Prostate gland (tissue), 2 donors: ENCODE measurements around the gene SULF2.

Source experiments
- POLR2A ChIP-seq: fragments of 450-650 bp; IDR thresholded peaks from one replicate; pipeline ENCODE4 v1.6.1; 2016; ENCODE audit warnings: antibody characterized with exemption, mild to moderate bottlenecking
- TF ChIP-seq, protein P1 (sequence below), 4 experiments: fragments of 200-600 bp in 2 of 4; fragments of 450-650 bp in 2 of 4; sonication (generic) in 2 of 4; IDR thresholded peaks; 1 replicate in 3 of 4; 2 replicates in 1 of 4; pipeline ENCODE4 v1.5.1; 2016 to 2019; ENCODE audit warnings: antibody characterized with exemption in 4 of 4, mild to moderate bottlenecking in 2 of 4, moderate library complexity in 2 of 4

DNA sequence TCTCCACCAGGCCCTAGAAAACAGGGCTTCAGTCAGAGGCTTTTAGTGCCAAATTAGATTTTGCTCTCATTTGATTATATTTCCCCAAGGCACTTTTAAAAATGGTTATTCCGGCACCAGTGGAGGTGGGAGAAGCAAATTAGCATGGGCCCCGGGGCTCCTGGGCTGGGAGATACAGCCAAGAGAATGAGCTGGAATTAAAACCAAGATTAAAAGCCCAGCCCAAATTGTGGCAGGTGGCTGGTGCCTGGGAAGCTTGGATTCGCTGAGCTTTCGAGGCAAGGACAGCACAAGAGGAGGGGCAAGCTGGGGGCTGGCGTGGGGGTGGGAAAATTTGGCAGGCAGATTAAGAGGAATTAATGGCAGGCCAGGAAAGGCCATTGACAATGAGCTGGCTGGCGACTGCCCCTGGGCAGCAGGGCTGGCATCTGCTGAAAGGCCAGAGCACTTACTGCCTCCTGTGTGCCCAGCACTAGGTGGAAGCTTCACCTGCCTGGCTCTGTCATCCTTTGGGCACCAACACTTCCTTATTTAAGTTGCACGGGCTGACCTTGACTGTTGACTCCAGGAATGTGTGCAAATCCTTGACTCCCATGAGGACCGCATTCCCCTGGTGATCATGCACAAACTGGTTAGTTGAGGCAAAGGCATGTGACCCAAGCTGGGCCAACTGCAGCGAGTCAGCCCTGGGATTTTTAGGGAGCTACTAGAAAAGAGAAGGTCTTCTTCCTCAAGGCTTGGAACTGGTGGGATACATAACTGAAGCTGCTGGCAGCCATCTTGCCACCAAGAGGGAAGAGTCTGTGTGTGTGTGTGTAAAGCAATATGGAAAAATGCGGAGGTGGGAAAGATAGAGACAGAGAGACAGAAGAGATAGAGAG lies 76.1 kb downstream of the SULF2 start:
- TF ChIP-seq, protein P1, sequence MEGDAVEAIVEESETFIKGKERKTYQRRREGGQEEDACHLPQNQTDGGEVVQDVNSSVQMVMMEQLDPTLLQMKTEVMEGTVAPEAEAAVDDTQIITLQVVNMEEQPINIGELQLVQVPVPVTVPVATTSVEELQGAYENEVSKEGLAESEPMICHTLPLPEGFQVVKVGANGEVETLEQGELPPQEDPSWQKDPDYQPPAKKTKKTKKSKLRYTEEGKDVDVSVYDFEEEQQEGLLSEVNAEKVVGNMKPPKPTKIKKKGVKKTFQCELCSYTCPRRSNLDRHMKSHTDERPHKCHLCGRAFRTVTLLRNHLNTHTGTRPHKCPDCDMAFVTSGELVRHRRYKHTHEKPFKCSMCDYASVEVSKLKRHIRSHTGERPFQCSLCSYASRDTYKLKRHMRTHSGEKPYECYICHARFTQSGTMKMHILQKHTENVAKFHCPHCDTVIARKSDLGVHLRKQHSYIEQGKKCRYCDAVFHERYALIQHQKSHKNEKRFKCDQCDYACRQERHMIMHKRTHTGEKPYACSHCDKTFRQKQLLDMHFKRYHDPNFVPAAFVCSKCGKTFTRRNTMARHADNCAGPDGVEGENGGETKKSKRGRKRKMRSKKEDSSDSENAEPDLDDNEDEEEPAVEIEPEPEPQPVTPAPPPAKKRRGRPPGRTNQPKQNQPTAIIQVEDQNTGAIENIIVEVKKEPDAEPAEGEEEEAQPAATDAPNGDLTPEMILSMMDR (IDR thresholded peaks at IDR 0.05) = no peak
- TF ChIP-seq POLR2A = no peak
